Gastroesophageal sphincter (tissue), 4 donors: ENCODE measurements around the gene PLAAT2. TPM values are rescaled to one million over a fixed set of nuclear protein-coding genes. Genes with fewer than 3 reads are reported as not detected.
"Not testable (repeated sequence)": the region's sequence is repeated elsewhere in the genome, so short reads cannot be mapped to it uniquely, and the experiment has no call there.

Experiments
- ATAC-seq: fragments of 150-250 bp; one replicate; pipeline ENCODE4 v1.9.1; 2016; ENCODE audit warnings: mild to moderate bottlenecking, moderate library complexity
- H3K27ac ChIP-seq, 4 donors: fragments of 200-600 bp; sonication (generic) in 3 of 4; 1 replicate in 3 of 4; 2 replicates in 1 of 4; pipeline ENCODE4 v1.5.1; 2016 to 2019
- H3K27me3 ChIP-seq: fragments of 200-600 bp; sonication (generic); one replicate; pipeline ENCODE4 v1.5.1; 2019
- H3K36me3 ChIP-seq, 2 donors: fragments of 200-600 bp; sonication (generic); one replicate each; pipeline ENCODE4 v1.5.1; 2019; ENCODE audit warnings: control low read depth in 1 of 2
- H3K4me1 ChIP-seq, 3 donors: fragments of 200-600 bp; sonication (generic); 1 replicate in 2 of 3; 2 replicates in 1 of 3; pipeline ENCODE4 v1.5.1; 2016 to 2019; ENCODE audit warnings: control low read depth in 2 of 3
- H3K4me3 ChIP-seq, 2 donors: fragments of 200-600 bp; sonication (generic); one replicate each; pipeline ENCODE4 v1.5.1; 2019; ENCODE audit warnings: mild to moderate bottlenecking in 1 of 2, moderate library complexity in 1 of 2
- H3K9me3 ChIP-seq, 3 donors: fragments of 200-600 bp; sonication (generic); one replicate each; pipeline ENCODE4 v1.5.1; 2017 to 2019; ENCODE audit warnings: control low read depth in 2 of 3
- EP300 ChIP-seq: sonication (generic); formaldehyde crosslinking; IDR thresholded peaks from one replicate; pipeline ENCODE4 v1.6.1; 2017; ENCODE audit warnings: antibody characterized with exemption, mild to moderate bottlenecking
- POLR2A ChIP-seq, 2 donors: fragments of 450-650 bp; IDR thresholded peaks; one replicate each; pipeline ENCODE4 v1.6.1; 2017; ENCODE audit warnings: antibody characterized with exemption in 2 of 2, mild to moderate bottlenecking in 2 of 2, moderate library complexity in 1 of 2
- POLR2AphosphoS5 ChIP-seq: sonication (generic); formaldehyde crosslinking; IDR thresholded peaks from one replicate; pipeline ENCODE4 v1.6.1; 2017; ENCODE audit warnings: antibody characterized with exemption
- WGBS, 2 donors: methylation state at CpG; one replicate each; pipeline ENCODE4 v1.1.5; 2018; ENCODE audit warnings: low coverage in 1 of 2; 5-methylcytosine and 5-hydroxymethylcytosine counted together
- total RNA-seq, 4 donors: library from RNA; depleted of rRNA; stranded (reverse); fragments of >200 nt; gene quantifications; one replicate each; pipeline ENCODE4 v1.1.0, GENCODE V29; 2016
- TF ChIP-seq, protein P1 (sequence below), 4 experiments: fragments of 200-600 bp in 2 of 4; fragments of 450-650 bp in 2 of 4; sonication (generic) in 1 of 4; IDR thresholded peaks; one replicate each; pipeline ENCODE4 v1.5.1; 2017 to 2019; ENCODE audit warnings: antibody characterized with exemption in 4 of 4, mild to moderate bottlenecking in 2 of 4, moderate library complexity in 2 of 4

Gene PLAAT2
- total RNA-seq, 4 donors from 2014 or later = not detected

DNA sequence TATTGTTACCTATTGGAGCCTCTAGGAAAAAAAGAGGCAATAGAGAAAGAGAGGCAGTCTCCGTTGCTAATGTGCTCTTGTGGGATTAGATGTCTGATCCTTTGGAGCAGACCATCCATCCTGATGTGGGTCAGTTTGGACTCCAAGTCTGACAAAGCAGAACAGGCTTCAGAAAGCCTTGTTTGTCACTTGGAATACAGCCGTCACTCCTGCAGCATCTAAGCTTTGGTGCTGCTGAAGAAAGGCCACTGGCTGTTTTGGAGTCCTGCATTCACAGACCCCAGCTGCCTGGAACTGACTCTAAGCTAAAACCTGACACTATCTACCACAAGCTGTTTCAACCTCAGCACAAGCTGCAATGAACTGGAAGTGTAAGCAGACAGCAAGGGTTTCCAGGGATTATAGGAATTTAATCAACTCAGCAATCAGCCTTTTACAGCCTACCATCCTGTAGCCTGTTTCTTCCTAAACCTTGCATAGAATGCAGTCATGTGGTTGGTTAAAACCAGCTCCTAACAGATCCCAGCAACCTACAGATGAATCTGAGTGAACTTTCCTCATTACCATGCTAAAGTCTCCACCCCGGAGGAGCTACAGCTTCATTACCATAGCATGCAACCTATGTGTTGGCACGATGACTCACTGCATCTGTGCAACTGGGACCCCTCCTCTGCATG lies 30.2 kb downstream of the PLAAT2 start:
- ATAC-seq = no peak
- H3K4me3 ChIP-seq = no peak overlapping the region
- 69 to 72% methylated on average over 3 of the region's 4 CpGs for WGBS, 2 donors
- no peaks in the 10 kb centered on the region for H3K36me3 ChIP-seq
- no peaks in the 10 kb centered on the region for H3K9me3 ChIP-seq
- no peaks in the 10 kb centered on the region for H3K27me3 ChIP-seq
- TF ChIP-seq EP300 = no peak
- TF ChIP-seq POLR2A (IDR thresholded peaks at IDR 0.05) = no peak
- TF ChIP-seq POLR2AphosphoS5 = no peak
- TF ChIP-seq, protein P1, sequence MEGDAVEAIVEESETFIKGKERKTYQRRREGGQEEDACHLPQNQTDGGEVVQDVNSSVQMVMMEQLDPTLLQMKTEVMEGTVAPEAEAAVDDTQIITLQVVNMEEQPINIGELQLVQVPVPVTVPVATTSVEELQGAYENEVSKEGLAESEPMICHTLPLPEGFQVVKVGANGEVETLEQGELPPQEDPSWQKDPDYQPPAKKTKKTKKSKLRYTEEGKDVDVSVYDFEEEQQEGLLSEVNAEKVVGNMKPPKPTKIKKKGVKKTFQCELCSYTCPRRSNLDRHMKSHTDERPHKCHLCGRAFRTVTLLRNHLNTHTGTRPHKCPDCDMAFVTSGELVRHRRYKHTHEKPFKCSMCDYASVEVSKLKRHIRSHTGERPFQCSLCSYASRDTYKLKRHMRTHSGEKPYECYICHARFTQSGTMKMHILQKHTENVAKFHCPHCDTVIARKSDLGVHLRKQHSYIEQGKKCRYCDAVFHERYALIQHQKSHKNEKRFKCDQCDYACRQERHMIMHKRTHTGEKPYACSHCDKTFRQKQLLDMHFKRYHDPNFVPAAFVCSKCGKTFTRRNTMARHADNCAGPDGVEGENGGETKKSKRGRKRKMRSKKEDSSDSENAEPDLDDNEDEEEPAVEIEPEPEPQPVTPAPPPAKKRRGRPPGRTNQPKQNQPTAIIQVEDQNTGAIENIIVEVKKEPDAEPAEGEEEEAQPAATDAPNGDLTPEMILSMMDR (IDR thresholded peaks at IDR 0.05) = no peak
- H3K27ac ChIP-seq = no peak overlapping the region
- peaks cover 4 to 33% (median 11%) of the 10 kb centered on the region in 3 donors for H3K4me1 ChIP-seq

DNA sequence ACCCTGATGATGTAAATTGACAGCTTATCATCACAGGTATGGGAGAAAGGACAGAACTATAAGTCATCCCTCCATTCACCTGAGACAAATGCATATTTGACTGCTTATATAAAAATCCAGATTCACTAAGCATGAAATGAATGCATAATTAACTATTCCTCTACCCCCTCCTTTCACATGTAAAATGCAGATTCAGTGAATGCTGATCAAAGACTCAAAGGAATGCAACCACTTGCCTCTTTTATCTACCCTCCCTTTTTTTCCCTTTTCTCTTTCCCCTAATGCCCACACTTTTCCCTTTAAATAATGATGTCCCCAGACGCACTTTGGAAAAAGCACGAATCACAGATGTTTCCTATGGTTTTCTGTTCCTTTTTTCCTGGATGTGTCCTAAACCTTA lies 31.1 kb downstream of the PLAAT2 start:
- 72 to 89% methylated on average over 2 of the region's 2 CpGs for WGBS, 2 donors
- no peak for TF ChIP-seq EP300
- no peak for TF ChIP-seq POLR2A (IDR thresholded peaks at IDR 0.05)
- no peak for TF ChIP-seq POLR2AphosphoS5
- TF ChIP-seq, protein P1 (IDR thresholded peaks at IDR 0.05) = no peak
- H3K27ac ChIP-seq = no peak overlapping the region

DNA sequence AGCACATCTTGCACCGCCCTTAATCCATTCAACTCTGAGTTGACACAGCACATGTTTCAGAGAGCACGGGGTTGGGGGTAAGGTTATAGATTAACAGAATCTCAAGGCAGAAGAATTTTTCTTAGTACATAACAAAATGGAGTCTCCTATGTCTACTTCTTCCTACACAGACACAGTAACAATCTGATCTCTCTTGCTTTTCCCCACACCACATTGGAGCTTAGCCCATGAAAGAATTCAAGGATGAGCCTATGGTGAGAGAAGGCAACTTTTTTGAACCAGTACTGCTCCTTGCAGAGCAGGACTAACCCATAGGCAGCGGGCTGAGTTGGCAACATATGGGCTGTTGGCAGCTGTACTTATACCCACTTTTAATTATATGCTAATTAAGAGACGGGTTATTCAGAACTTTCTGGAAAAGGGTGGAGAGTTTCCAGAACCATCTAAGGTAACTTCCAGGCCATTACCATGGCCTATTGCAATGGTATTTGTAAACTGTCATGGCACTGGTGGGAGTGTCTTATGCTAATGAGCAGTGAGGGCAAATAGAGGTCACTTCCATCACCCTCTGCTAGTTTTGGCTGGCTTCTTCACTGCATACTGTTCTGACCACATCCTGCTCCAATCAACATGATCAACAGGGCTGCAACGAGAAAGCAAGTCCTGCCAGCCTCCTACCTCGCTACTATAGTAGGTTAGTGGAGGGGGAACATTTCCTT lies 31.9 kb downstream of the PLAAT2 start:
- not testable (repeated sequence) for H3K27ac ChIP-seq
- 65 to 79% methylated on average over 2 to 5 of the region's 6 CpGs for WGBS, 2 donors

More for the DNA sequence above, 31.1 kb downstream of the PLAAT2 start:
- no peak overlapping the region for H3K4me3 ChIP-seq
- ATAC-seq = no peak
- H3K27me3 ChIP-seq = no peaks in the 10 kb centered on the region
- H3K36me3 ChIP-seq = no peaks in the 10 kb centered on the region
- no peaks in the 10 kb centered on the region for H3K9me3 ChIP-seq
- H3K4me1 ChIP-seq = peaks cover 0 to 24% (median 4%) of the 10 kb centered on the region in 3 donors

DNA sequence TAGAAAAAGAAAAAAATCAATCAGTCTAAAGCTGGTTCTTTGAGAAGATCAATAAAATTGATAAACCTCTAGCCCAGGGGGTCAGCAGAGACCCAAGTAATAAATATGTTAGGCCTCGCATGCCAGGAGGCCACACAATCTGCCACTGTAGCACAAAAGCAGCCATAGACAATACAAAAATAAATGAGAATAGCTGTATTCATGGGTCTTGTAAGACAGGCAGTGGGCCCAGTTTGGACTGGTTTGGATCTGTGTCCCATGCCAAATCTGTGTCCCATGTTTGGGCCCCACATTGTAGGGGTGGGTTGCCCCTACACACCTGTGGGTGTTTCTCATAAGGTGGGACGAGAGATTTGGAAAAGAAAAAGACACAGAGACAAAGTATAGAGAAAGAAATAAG lies 33.2 kb downstream of the PLAAT2 start:
- no peak overlapping the region for H3K27ac ChIP-seq
- WGBS, 2 donors = 83 to 93% methylated on average over 2 of the region's 2 CpGs

More for the DNA sequence above, 31.9 kb downstream of the PLAAT2 start:
- H3K27me3 ChIP-seq, H3K36me3 ChIP-seq, H3K9me3 ChIP-seq, H3K4me3 ChIP-seq: not testable (repeated sequence)
- H3K4me1 ChIP-seq = peaks cover 0 to 19% (median 2%) of the 10 kb centered on the region in 3 donors
- ATAC-seq = peak; percentile 41

DNA sequence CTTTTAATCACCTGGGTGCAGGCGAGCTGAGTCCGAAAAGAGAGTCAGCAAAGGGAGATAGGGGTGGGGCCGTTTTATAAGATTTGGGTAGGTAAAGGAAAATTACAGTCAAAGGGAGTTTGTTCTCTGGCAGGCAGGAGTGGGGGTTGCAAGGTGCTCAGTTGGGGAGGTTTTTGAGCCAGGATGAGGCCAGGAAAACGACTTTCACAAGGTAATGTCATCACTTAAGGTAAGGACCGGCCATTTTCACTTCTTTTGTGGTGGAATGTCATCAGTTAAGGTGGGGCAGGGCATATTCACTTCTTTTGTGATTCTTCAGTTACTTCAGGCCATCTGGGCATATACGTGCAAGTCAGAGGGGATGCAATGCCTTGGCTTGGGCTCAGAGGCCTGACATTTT lies 33.8 kb downstream of the PLAAT2 start:
- H3K27ac ChIP-seq, H3K27me3 ChIP-seq, H3K4me3 ChIP-seq, H3K9me3 ChIP-seq, H3K36me3 ChIP-seq, ATAC-seq: not testable (repeated sequence)
- H3K4me1 ChIP-seq = peaks cover 0 to 11% (median 0%) of the 10 kb centered on the region in 3 donors
- WGBS, 2 donors = 90% methylated on average over 5 of the region's 6 CpGs; no CpG with 5 or more reads in 1 of the 2 donors

More for the DNA sequence above, 33.2 kb downstream of the PLAAT2 start:
- TF ChIP-seq, protein P1 (IDR thresholded peaks at IDR 0.05) = no peak
- TF ChIP-seq POLR2AphosphoS5 (no peak), POLR2A (IDR thresholded peaks at IDR 0.05) (no peak), EP300 (no peak)
- no peak for ATAC-seq
- no peaks in the 10 kb centered on the region for H3K36me3 ChIP-seq
- no peaks in the 10 kb centered on the region for H3K27me3 ChIP-seq
- no peak overlapping the region for H3K4me3 ChIP-seq
- no peaks in the 10 kb centered on the region for H3K9me3 ChIP-seq
- H3K4me1 ChIP-seq = peaks cover 0 to 11% (median 0%) of the 10 kb centered on the region in 3 donors

DNA sequence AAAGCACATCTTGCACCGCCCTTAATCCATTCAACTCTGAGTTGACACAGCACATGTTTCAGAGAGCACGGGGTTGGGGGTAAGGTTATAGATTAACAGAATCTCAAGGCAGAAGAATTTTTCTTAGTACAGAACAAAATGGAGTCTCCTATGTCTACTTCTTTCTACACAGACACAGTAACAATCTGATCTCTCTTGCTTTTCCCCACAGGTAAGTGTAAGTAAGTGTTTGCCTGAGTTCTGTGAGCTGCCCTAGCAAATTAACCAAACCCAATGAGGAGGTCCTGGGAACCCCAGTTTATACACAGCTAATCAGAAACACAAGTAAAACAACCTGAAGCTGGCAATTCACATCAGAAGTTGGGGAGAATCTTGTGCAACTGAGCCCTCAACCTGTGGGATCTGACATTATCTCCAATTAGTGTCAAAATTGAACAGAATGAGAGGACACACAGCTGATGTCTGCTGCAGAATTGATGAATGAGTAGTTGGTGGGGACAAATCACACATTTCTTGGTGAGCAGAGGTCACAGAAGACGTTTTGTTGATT lies 34.4 kb downstream of the PLAAT2 start:
- peaks cover 0 to 11% (median 0%) of the 10 kb centered on the region in 3 donors for H3K4me1 ChIP-seq
- not testable (repeated sequence) for H3K27ac ChIP-seq, H3K4me3 ChIP-seq, H3K36me3 ChIP-seq, H3K9me3 ChIP-seq, H3K27me3 ChIP-seq, ATAC-seq
- 67% methylated on average over 1 of the region's 3 CpGs for WGBS, 2 donors

DNA sequence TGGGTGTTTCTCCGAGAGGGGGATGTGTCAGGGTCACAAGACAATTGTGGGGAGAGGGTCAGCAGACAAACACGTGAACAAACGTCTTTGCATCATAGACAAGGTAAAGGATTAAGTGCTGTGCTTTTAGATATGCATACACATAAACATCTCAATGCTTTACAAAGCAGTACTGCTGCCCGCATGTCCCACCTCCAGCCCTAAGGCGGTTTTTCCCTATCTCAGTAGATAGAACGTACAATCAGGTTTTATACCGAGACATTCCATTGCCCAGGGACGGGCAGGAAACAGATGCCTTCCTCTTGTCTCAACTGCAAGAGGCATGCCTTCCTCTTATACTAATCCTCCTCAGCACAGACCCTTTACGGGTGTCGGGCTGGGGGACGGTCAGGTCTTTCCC lies 35.0 kb downstream of the PLAAT2 start:
- ATAC-seq, H3K27ac ChIP-seq, H3K27me3 ChIP-seq, H3K4me3 ChIP-seq, H3K36me3 ChIP-seq, H3K9me3 ChIP-seq: not testable (repeated sequence)
- WGBS, 2 donors = 44 to 68% methylated on average over 7 to 8 of the region's 11 CpGs
- H3K4me1 ChIP-seq = peaks cover 0 to 11% (median 0%) of the 10 kb centered on the region in 3 donors
